DMS114 treated with DMSO at 0.1 percent for 48 hours (cell line): ENCODE results near the gene TMEM247.
A peak's percentile ranks its signal among the peaks of the same experiment; 100 is the strongest.
"Not testable (repeated sequence)": the region's sequence is repeated elsewhere in the genome, so short reads cannot be mapped to it uniquely, and the experiment has no call there.

Source experiments
- DNase-seq: peaks from one replicate; lab custom pipeline; 2025; ENCODE audit not compliant: unreplicated experiment; lab: John Stamatoyannopoulos, UW

TMEM247 gene

DNA sequence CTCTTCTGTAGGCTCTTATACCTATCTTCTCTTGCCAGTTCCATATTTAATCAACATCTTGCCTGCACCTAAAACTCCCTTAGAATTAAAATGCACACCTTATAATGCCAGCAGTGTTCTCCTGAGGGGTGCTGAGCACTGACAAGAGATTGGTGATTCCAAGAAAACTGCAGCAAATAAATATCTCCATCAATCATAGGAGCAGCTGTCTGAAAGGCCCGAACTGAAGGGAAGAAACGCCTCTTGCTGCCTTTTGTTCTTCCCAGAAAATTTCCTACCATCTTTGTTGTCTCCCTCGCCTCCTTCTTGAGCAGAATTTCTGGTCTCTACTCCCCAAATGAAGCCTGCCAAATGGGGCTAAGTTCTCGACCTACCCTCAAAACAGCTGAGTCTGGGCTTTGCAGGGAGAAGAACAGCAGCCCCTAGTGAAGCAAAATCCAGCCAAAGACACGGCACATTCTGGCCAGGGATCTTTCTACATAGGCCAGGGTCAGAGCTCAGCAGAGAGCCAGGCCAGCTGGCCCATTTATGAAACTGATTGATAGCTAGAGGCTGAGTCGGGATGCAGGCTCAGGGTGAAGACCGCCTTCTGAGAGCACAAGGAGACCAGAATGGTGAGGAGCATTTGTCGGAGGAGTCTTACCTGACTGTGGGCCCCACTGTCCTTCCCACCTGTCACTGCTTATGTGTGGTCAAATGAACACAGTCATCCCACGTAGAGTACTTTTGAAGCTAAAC is 20.4 kb upstream of the TMEM247 start:
- DNase-seq = no peak

DNA sequence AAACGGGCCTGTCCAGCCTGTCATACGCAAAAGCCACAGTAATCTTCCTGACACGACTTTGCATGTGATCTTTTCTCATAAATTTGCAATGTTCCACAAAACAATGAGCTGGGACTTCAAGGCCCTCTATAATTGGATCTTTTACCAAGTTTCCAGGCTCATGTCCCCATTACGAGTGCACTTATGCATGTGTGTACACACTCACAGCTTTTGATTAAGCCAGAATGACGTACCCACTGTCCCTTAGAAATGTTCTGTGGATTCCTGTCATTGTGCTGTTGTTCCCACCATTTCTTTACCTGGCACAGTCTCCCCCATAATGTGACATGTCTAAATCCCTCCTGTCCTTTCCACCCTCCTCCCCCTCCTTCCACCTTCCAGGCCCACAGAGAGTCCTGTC is 19.7 kb upstream of the TMEM247 start:
- DNase-seq = no peak

DNA sequence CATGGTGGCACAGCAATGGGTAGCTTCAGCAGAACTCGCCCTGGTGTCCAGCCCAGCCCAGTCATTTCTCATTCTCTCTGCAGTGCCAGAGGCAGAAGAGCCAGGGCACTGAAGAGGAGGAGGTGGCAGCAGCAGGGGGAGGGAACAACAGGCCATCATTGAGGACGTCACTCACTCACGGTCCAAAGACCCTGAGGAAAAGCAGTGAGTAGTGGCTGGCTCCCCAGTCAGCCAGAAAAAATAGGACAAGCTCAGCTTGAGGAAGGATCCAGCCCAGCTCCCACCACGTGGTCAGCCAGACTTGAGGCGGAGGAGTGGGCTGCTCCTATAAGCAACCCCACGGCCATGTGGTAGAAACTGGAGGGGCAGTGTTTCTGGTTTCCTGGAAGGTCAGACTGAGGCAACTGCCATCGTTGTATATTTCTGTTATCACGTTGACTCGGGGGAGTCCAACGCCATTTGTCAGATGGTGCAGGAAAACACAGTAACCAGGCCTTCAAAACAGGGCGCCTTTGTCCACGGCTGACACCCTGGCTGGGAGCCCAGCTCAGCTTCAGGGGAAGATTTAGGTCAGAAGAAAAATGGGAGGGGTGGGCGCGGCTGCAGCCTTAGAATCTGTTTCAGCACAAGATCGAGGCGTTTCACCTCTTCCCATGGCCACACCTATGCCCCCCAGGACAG is 19.0 kb upstream of the TMEM247 start:
- DNase-seq = no peak

DNA sequence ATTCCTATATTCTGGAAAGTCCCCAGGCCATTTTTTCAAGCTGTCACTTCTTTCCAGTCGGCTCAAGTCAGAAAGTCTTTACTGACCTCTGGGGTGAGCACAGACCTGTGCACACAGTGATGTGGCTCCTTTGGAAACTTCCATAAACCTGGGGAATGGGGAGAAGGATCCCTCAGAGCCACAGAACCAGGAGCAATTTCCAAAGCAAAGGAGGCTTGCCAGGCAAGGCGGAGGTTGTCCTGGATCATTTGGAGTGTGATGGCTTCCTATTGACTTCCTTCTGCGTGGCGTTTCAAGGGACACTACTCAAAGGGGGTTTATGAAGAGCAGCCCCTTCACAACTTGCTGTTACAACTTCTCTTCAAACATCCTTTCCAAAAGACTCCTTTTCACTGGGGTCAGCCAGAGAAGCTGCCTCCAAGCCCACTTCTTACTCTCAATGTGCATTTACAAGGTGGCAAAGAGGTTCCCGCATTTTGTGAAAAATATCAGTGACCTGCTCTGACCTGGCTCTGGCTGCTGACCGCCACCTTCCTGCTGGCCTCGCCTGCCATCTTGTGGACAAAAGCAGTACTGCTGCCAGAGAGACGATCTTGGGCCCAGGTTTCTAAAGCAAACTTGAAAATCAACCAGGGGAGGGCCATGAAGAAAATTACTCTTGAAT is 18.2 kb upstream of the TMEM247 start:
- DNase-seq = peak; percentile 26

DNA sequence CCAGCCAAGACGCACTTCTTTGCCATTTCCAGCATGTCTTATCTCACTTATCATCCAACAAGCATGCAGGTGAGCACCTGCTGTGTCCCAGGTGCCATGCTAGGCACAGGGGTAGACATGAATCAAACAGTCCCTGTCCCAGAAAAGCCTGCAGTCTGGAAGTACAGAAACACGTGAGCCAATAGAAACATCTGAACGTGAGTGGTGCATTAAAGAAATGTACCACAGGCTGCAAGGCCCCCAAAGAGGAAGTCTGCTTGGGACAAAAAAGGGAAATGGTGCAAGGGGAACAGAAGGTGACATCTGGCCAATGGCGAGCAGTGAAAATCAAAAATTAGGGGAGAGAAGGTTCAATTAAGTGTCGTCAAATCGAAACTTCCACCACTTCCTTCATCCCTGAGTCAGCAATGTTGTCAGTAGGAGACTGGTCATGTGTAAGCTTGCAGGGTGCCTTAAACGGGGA is 17.6 kb upstream of the TMEM247 start:
- DNase-seq = no peak

DNA sequence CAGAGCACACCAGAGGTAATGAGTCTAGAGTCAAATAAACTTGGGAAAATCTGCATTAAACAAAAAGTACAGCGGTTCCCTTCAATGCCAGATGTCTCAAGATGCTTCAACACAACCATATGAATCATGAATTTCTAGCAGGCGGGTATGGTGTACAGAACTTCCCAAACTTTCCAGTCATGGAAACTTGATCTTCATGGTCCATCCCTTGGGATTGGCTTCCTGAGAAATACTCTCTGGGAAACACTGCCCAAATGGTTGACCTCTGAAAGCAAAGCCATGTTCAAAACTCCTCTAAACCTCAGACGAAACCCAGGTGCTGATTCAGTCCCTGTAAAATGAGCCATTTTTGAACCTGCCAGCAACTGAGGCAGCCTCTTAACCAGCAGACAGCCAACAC is 16.4 kb upstream of the TMEM247 start:
- DNase-seq = no peak

DNA sequence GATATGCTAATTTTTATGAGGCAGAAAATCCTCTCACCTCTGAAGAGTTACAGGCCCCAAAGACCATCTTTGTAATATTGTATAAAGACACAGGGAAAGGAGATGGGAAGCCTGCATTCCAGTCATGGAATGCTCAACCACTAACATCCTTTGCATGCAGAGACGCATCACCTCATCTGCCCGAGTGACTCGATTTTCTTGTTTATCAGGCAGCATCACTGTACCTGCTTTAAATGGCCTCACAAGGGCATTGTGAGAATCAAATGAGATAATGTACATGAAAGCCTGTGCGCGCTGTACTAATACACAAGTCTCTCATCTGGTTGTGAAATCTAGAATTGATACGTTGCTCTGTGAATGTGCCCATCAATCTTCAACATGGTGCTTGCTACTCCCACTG is 10.2 kb upstream of the TMEM247 start:
- DNase-seq = no peak

DNA sequence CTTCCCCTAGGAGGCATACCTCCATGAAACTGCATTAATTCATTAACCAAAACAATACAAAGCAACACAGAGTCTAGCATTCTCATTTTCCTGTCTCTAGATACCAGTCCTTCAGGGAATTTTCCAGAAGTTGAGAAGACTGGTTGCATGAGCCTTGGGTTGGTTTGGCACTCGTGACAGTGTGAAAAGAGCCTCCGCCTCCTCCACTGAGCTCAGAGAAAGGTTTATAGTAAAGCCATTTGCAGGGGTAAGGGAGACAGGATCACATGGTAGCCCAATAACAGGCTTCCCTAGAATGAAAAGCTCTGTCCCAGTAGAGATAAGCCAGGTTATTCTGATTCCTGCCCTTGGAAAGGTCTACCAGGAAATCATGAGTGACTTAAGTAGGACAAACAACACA is 9.7 kb upstream of the TMEM247 start:
- DNase-seq = no peak

DNA sequence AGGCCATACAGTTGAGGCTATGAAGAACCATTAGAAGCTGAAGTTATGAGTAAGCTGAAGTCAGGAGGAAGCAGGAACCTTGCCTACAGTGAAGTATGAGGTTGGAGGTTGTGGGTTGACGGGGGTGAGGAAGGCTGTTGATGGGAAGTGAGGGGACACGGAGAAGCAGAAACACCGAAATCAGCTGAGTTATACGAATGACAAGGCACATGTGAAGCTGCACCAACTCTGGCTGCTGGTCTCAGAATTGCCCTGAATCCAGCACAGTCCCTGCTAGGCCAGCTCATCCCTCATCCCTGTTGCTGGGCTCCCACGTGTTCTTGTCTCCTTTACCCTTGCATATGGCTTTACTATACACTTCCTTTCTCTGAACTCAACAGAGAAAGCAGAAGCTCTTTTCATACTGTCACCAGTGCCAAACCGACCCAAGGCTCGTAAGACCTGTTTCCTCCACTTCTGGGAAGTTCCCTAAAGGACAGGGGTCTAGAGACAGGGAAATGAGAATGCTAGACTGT is 9.2 kb upstream of the TMEM247 start:
- no peak for DNase-seq

DNA sequence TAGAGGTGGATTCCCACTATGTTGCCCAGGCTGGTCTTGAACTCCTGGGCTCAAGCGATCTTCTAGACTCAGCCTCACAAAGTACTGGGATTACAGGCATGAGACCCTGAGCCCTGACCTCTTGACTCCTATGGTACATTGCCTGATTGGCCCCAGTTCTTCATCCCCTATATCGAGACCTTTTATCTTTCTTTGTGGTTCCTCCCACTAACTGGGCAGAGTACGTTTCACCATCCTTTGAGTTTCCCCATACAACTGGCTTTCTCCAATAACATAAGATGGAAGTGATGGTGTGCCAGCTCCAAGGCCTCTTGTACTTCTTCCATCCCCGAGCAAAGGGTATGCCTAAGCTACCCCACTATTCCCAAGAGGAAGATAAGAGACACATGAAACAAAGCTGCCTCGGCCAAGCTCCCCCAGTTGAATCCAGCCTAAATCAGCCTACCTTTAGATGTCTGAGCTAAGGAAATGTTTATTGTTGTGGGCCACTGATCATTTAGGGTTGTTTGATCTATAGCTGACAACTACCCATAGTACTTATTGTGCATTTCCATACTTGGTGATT is 8.3 kb upstream of the TMEM247 start:
- DNase-seq = no peak

DNA sequence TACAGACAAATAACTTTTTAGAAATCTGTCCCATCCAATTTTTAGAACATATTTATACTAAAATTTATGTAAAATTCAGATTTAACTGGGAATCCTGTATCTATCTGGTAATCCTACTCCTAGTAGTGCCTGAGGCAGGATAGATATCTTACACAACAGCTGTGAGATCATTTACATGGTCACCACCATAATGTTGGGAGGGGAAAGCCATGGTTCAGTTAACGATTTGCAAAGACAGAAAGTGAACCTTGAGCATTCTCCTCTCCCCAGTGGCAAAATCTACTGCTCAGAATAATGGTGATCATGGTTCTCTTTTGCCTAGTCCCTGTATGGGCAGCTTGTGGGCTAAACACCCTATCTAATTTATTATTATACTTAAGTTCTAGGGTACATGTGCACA is 7.7 kb upstream of the TMEM247 start:
- DNase-seq = no peak

DNA sequence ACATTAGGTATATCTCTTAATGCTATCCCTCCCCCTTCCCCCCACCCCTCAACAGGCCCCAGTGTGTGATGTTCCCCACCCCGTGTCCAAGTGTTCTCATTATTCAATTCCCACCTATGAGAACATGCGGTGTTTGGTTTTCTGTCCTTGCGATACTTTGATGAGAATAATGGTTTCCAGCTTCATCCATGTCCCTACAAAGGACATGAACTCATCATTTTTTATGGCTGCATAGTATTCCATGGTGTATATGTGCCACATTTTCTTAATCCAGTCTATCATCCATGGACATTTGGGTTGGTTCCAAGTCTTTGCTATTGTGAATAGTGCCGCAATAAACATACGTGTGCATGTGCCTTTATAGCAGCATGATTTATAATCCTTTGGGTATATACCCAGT is 7.2 kb upstream of the TMEM247 start:
- DNase-seq = not testable (repeated sequence)

DNA sequence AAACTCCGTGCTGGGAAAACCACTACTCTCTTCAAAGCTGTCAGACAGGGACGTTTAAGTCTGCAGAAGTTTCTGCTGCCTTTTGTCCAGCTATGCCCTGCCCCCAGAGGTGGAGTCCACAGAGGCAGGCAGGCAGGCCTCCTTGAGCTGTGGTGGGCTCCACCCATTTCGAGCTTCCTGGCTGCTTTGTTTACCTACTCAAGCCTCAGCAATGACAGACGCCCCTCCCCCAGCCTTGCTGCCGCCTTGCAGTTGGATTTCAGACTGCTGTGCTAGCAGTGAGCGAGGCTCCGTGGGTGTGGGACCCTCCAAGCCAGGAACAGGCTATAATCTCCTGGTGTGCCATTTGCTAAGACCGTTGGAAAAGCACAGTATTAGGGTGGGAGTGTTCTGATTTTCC is 1.9 kb upstream of the TMEM247 start:
- DNase-seq = not testable (repeated sequence)

DNA sequence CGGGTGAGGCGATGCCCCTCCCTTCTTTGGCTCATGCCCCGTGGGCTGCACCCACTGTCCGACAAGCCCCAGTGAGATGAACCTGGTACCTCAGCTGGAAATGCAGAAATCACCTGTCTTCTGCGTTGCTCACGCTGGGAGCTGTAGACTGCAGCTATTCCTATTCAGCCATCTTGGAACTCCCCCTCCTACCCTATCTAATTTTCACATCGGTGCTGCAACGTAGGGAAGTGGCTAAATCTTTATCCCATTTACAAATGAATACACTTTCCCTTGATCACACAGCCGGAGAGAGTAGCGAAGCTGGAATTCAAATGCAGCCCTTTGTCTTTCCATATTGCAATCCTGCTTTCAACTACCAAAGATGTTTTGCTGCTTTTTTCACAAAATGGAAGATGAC is 1.4 kb upstream of the TMEM247 start:
- DNase-seq = no peak

DNA sequence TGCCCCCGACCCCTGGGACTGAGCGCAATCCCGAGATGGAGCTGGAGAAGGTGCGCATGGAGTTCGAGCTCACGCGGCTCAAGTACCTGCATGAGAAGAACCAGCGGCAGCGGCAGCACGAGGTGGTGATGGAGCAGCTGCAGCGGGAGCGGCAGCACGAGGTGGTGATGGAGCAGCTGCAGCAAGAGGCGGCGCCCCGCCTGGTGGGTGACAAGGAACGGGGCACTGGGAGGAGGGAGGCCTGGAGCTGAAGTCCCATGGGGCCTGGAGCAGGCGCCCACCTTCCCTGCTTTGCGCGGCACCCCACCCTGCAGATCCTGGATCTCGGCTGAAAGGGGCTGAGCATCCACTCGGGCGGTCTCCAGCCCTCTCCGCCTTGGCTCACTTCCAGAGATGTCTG is 1.2 kb downstream of the TMEM247 start:
- DNase-seq = no peak

DNA sequence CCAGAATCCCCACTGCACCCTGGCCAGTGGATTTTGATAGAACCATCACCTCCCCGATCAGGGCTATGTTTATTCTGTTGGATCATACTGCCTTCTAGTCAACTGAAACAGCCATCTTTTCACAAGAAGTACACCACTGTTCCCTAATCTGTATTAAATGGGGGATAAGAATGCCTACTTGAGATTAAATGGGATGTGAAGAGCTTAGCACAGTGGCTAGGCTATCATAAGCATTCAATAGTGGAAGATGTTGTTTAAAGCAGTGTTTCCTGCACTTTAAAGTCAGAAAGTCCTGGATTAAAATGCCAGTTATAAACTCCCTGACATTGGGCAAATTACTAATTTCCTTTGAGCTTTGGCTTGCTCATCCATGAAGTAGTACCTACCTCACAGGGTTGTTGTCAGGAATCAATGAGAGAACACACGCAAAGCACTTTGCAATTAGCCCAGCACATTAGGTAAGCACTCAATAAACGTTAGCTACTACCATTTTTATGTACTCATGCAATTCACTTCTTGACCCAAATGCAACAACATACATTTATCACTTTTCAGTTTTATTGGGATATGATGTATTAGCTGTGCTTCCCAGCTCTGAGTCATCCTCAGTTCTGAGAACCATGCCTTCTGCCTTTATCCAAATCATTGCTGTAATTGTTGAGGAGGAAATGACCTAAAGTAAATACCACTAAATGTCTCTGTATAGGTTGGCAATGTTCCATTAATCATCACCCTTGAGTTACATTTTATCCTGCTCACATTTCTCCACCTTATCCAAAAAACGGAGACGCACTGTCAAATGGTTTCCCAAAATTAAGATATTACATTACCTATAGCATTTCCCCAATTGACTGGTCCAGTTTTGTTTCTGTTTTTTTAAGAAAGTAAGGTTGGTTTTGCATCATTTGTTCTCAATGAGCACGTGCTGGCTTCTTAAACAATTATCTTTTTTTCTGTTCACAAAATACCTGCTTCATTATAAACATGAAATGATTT is 2.1 kb downstream of the TMEM247 start:
- no peak for DNase-seq

DNA sequence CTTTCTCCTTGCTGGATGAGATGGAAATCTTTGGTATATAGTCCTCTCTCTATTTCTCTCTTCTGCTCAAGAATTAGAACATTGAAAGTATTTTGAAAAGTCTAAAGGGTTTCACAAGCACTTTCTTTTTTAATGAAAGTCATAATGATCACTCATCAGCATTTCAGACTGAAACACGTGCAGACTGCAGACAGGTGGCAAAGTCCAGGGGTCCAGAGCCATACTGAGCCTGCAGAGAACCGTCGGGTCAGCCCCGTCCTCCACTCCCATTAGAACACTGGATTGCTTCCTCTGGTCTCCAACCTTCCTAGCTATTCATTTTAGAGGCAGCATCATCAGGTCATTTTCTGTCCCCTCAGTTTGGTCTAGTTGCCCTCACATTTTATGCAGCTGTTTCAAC is 3.1 kb downstream of the TMEM247 start:
- no peak for DNase-seq

DNA sequence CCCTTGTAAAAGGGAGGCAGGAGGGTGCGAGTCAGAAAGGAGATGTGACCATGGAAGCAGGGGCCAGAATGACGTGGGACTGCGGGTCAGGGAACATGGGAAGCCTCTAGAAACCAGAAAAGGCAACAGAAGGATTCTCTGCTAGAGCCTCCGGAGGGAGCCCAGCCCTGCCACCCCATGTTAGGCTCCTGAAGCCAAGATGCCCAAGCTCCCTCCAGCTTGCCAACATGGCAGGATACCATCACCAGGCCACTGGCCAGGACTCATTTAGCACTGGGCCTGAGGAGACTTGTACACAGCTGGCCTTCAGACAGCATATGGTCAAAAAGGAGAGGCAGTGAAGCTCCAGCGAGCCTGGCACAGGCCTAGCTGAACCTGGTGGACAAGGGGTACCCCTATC is 5.6 kb downstream of the TMEM247 start:
- DNase-seq = no peak

DNA sequence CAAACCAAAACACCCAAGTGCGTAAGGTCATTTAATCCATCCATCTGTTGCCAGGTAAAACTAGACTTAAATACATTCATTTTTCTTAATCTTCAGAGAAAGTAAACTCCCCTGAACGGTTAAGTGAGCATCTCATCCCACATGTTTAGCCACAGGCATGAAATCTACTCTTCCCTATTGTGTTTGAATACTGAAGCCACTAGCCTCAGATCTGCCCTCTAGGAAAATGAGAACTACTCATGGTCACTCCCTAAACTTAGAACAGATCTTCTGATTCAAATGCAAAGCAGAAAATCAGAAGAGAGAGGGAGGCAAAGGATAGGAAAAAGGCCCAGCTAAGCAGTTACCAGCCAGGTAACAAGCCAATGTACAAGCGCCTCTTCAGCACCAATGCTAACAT is 7.1 kb downstream of the TMEM247 start:
- DNase-seq = no peak

DNA sequence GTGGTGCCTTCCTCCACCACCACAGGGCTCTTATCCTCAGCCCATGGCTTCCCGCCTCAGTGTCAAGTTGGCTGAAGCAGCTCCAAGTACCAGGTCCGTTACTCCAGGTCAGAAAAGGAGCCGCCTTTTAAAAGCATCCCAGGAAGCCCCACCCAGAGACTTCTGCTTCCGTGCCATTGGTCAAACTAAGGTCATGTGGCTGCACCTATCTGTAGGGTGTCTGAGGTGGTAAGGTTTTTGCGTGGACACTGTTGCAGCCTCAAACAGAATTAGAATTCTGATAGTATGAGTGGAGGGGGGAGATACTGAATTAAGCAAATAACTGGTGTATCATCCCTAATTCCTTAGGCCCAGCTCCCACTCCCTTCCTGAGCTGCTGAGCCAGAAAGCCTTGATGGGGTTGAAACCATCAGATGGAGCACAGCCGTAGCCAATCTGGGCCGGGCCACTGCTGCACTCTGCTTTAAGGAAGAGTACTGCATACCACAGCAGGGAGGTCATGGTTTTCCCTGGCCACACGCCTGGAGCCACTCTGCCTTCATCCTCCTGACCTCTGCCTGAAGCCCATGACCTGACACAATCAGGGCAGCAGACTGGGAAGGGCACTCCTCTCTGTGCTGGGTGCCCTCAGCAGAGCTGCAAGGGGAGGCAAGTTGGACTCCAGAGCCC is 8.4 kb downstream of the TMEM247 start:
- no peak for DNase-seq
